Right lobe of liver (tissue), 6 donors: ENCODE measurements around the gene ZNF157. TPM values are rescaled to one million over a fixed set of nuclear protein-coding genes. Genes with fewer than 3 reads are reported as not detected.
"Not testable (repeated sequence)": the region's sequence is repeated elsewhere in the genome, so short reads cannot be mapped to it uniquely, and the experiment has no call there.

Experiments
- ATAC-seq, 4 donors: fragments of 200-7000 bp; cut with Tn5 transposase; one replicate each; pipeline ENCODE4 v1.9.1; 2020; ENCODE audit warnings: mild to moderate bottlenecking in 4 of 4, moderate library complexity in 4 of 4
- DNase-seq, 3 donors: peaks; one replicate each; pipeline ENCODE4 v3.0.0-alpha.2; 2020
- H3K27ac ChIP-seq, 3 donors: fragments of 200-600 bp; one replicate each; pipeline ENCODE4 v1.8.0; 2022
- H3K27me3 ChIP-seq, 2 donors: fragments of 200-600 bp; one replicate each; pipeline ENCODE4 v1.8.0; 2022
- H3K36me3 ChIP-seq, 4 donors: fragments of 200-600 bp; sonication (generic) in 1 of 4; one replicate each; pipeline versions ENCODE4 v1.5.1 to v1.8.0; 2017 to 2022; ENCODE audit warnings: control low read depth in 1 of 4
- H3K4me1 ChIP-seq, 4 donors: fragments of 200-600 bp; sonication (generic) in 1 of 4; one replicate each; pipeline versions ENCODE4 v1.5.1 to v1.8.0; 2017 to 2022; ENCODE audit warnings: control low read depth in 1 of 4
- H3K4me3 ChIP-seq, 3 donors: fragments of 200-600 bp; one replicate each; pipeline ENCODE4 v1.8.0; 2022
- H3K9me3 ChIP-seq, 4 donors: fragments of 200-600 bp; sonication (generic) in 1 of 4; one replicate each; pipeline versions ENCODE4 v1.5.1 to v1.8.0; 2017 to 2022; ENCODE audit warnings: control low read depth in 1 of 4
- POLR2A ChIP-seq: fragments of 450-650 bp; IDR thresholded peaks from one replicate; pipeline ENCODE4 v1.6.1; 2017; ENCODE audit warnings: antibody characterized with exemption, mild to moderate bottlenecking
- WGBS: methylation state at CpG from one replicate; pipeline ENCODE4 v1.1.6; 2018; ENCODE audit warnings: low coverage, low lambda C conversion rate; ENCODE audit not compliant: insufficient coverage; ENCODE audit errors: missing lambda C conversion rate; 5-methylcytosine and 5-hydroxymethylcytosine counted together
- intact Hi-C, 2 donors: fragments of 100-400 bp; cut with DNase I; formaldehyde crosslinking; loops; one replicate each; pipeline versions ENCODE4 v1.11.2 to v1.14.1; 2022
- long read RNA-seq: library from polyadenylated mRNA; unstranded; transcript quantifications from one replicate; pipeline ENCODE4 v2.0.0, GENCODE V29; 2019
- total RNA-seq, 6 experiments: library from RNA; depleted of rRNA in 2 of 6; stranded (reverse); fragments of >200 nt in 2 of 6; fragmentation: NEBNext Ultra II Directional in 3 of 6; extraction: Animal tissue kit (Norgen Biotek cat#: 25700) in 3 of 6; gene quantifications; one replicate each; pipeline versions ENCODE4 v1.1.0 to v1.2.4, GENCODE V29; 2016 to 2023
- TF ChIP-seq, protein P1 (sequence below), 4 donors: fragments of 200-600 bp in 3 of 4; fragments of 450-650 bp in 1 of 4; IDR thresholded peaks; one replicate each; pipeline versions ENCODE4 v1.5.1 to v1.8.0; 2016 to 2022; ENCODE audit warnings: antibody characterized with exemption in 4 of 4, mild to moderate bottlenecking in 2 of 4
- donor health status: DM: no; HTN: yes; CAD: no.
- donor health status: DM: no; HTN: no; CAD: no.
- donor health status: DM: no; HTN: no; CAD: no.
- donor health status: DM: no; HTN: yes; CAD: no.
- donor health status: DM: no; HTN: yes; CAD: no.

ZNF157 gene
- not detected for total RNA-seq
- long read RNA-seq = 0 reads

DNA sequence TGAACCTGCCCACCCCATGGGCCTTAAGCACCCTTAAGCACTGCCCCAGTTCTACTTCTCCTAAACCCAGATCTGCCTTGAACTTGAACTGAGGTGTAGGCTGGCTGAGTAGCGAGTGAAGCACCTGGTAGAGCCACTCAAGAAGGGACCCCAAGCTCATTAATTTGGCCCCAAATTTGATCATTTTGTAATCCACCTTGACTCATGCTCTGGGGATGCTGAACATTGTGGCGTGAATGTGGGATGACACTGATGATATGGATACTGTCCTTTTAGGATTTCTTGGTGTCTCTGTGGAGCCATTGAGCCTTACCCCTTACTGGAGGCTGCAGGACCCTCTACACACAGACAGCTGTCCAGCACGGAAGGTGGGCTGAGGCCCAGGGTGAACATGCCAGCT lies at the start of gene ZNF157:
TSS of gene ZNF157 (plus strand) at position 301 of the 400 bp plus-strand sequence. CDS start at position 392, 91 bp downstream.
- Histone ChIP-seq H3K4me3 (no peak within 1 kb of the TSS), H3K9me3 (no peaks in the 10 kb centered on the region), H3K27me3 (no peaks in the 10 kb centered on the region), H3K4me1 (no peaks in the 10 kb centered on the region), H3K36me3 (no peaks in the 10 kb centered on the region), H3K27ac (no peak within 1 kb of the TSS)
- ATAC-seq (no peak), DNase-seq (no peak)
- TF ChIP-seq, protein P1, sequence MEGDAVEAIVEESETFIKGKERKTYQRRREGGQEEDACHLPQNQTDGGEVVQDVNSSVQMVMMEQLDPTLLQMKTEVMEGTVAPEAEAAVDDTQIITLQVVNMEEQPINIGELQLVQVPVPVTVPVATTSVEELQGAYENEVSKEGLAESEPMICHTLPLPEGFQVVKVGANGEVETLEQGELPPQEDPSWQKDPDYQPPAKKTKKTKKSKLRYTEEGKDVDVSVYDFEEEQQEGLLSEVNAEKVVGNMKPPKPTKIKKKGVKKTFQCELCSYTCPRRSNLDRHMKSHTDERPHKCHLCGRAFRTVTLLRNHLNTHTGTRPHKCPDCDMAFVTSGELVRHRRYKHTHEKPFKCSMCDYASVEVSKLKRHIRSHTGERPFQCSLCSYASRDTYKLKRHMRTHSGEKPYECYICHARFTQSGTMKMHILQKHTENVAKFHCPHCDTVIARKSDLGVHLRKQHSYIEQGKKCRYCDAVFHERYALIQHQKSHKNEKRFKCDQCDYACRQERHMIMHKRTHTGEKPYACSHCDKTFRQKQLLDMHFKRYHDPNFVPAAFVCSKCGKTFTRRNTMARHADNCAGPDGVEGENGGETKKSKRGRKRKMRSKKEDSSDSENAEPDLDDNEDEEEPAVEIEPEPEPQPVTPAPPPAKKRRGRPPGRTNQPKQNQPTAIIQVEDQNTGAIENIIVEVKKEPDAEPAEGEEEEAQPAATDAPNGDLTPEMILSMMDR (IDR thresholded peaks at IDR 0.05) = no peak
- TF ChIP-seq POLR2A = no peak
- 0% methylated on average over 1 of the region's 3 CpGs for WGBS
- intact Hi-C loops = no loop called here

- 51% methylated on average over 18 of the region's 19 CpGs for WGBS
- peak in 1 of 3 donors; percentile 21 for DNase-seq
- TF ChIP-seq, protein P1 (IDR thresholded peaks at IDR 0.05) = no peak
- TF ChIP-seq POLR2A = no peak
- H3K36me3 ChIP-seq = no peaks in the 10 kb centered on the region
- H3K4me3 ChIP-seq = no peak overlapping the region
- H3K27ac ChIP-seq = no peak overlapping the region
- intact Hi-C loops = no loop called here
- H3K4me1 ChIP-seq = no peaks in the 10 kb centered on the region
- no peaks in the 10 kb centered on the region for H3K9me3 ChIP-seq
- ATAC-seq = no peak
- no peaks in the 10 kb centered on the region for H3K27me3 ChIP-seq
Observed at GRCh38 chrX:47321386-47321785, 49.0 kb upstream of the ZNF157 start.

- TF ChIP-seq POLR2A = no peak
- TF ChIP-seq, protein P1 (IDR thresholded peaks at IDR 0.05) = no peak
- WGBS = 67% methylated on average over 9 of the region's 20 CpGs
- DNase-seq = no peak
Observed at GRCh38 chrX:47321823-47322371, 48.5 kb upstream of the ZNF157 start.

GRCh38 chrX:47327902-47328301 lies 42.5 kb upstream of the ZNF157 start:
- no peaks in the 10 kb centered on the region for H3K27me3 ChIP-seq
- no peaks in the 10 kb centered on the region for H3K9me3 ChIP-seq
- DNase-seq (no peak), ATAC-seq (no peak)
- no peak overlapping the region for H3K27ac ChIP-seq
- no peaks in the 10 kb centered on the region for H3K36me3 ChIP-seq
- intact Hi-C loops = no loop called here
- no peaks in the 10 kb centered on the region for H3K4me1 ChIP-seq
- WGBS = 38% methylated on average over 3 of the region's 6 CpGs
- no peak for TF ChIP-seq POLR2A
- TF ChIP-seq, protein P1 (IDR thresholded peaks at IDR 0.05) = no peak
- no peak overlapping the region for H3K4me3 ChIP-seq

More at GRCh38 chrX:47321823-47322371, 48.5 kb upstream of the ZNF157 start:
- no peak for ATAC-seq
- H3K9me3 ChIP-seq = no peaks in the 10 kb centered on the region
- intact Hi-C loops = no loop called here
- no peaks in the 10 kb centered on the region for H3K36me3 ChIP-seq
- H3K27ac ChIP-seq = no peak overlapping the region
- no peaks in the 10 kb centered on the region for H3K4me1 ChIP-seq
- H3K4me3 ChIP-seq = no peak overlapping the region
- no peaks in the 10 kb centered on the region for H3K27me3 ChIP-seq

- H3K9me3 ChIP-seq, H3K36me3 ChIP-seq, H3K27me3 ChIP-seq, H3K4me3 ChIP-seq, H3K4me1 ChIP-seq, DNase-seq, ATAC-seq, intact Hi-C loops, H3K27ac ChIP-seq: not testable (repeated sequence)
- WGBS = 25% methylated on average over 4 of the region's 5 CpGs
Observed at GRCh38 chrX:47332729-47333128, 37.6 kb upstream of the ZNF157 start.
